ENCODE measurements around the gene VIPR2. TPM values are rescaled to one million over a fixed set of nuclear protein-coding genes. Genes with fewer than 3 reads are reported as not detected.
"Not testable (repeated sequence)": the region's sequence is repeated elsewhere in the genome, so short reads cannot be mapped to it uniquely, and the experiment has no call there.

VIPR2 gene
- polyA plus RNA-seq, 3 donors = 2.5 to 2.6 (median 2.5) TPM

DNA sequence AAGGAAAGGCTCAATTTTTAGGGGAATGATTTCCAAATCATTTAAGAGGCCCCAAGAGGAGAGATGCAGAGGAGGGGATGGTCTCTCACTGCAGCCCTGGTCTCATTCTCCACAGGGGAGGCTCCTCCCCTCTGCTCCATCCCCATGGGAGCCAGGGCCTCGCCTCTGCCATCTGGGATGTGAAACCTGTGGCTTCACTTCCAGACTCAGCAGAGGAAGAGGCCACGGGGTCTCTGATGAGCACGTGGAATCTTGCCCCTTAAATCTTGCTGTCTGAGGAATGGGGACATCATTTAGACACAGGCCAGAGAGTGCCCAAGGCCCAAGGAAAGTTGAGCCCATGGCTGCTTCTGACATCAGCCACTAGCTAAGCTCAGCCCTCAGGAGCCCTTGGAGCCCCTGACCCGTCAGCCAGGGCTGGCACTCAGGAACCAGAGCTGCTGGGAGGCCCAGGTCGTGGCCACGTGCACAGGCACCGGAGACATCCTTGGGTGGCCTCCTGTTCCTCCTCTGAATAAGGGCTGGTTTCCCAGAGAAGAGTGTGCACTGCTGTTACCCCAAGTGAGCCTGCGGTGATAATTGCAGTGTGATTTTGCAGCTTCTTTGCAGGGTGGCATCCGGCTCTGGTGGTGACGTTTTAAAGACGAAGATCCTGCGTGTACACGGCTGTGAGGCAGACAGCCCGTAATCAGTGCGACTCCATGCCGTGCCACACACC, 50.5 kb downstream of the VIPR2 start:
- no peak for DNase-seq (ENCODE audit: low read depth in 3 of 3, low spot score in 2 of 3)

DNA sequence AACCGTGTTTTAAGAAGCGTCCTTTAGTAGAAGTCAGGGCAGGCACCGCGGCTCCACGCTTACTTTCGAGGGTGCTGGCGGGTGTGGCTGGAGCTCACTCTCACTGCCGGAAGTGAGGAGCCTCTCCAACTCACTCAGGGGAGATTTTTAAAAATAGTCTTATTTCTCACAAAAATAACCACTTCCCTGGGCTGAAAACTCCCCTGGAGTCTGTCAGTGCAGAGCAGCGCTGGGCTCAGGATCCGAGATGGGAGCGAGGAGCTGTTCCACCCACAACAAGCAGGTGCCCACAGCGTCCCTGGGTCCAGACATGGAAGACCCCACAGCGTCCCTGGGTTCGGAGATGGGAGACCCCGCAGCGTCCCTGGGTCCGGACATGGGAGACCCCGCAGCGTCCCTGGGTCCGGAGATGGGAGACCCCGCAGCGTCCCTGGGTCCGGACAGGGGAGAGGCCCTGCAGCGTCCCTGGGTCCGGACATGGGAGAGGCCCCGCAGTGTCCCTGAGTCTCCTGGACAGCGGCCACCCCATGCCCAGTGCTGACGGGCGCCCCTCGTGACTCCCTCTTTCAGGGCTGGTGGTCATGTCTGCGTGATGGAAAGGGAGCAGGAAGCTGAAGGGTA, 51.2 kb downstream of the VIPR2 start:
- no peak for DNase-seq (ENCODE audit: low read depth in 3 of 3, low spot score in 2 of 3)

DNA sequence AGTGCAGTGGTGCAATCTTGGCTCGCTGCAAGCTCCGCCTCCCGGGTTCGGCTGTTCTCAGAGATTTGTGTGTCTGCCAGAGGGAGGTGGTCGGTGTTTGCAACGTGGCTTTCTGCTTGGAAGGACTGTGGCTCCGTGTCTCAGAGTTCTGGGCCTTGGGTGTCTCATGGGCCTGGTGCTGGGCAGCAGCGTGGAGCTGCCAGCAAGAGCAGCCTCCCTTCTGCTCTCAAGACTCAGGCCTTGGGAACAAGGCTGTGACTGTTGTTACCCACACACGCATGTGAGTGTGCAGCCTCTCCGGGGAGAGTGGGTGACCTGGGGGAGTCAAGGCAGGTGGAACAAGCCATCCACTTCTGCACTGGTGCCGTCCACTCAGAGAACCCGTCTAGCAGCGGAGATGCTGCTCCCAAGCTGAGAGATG, 52.0 kb downstream of the VIPR2 start:
- no peak for DNase-seq (ENCODE audit: low read depth in 3 of 3, low spot score in 2 of 3)

DNA sequence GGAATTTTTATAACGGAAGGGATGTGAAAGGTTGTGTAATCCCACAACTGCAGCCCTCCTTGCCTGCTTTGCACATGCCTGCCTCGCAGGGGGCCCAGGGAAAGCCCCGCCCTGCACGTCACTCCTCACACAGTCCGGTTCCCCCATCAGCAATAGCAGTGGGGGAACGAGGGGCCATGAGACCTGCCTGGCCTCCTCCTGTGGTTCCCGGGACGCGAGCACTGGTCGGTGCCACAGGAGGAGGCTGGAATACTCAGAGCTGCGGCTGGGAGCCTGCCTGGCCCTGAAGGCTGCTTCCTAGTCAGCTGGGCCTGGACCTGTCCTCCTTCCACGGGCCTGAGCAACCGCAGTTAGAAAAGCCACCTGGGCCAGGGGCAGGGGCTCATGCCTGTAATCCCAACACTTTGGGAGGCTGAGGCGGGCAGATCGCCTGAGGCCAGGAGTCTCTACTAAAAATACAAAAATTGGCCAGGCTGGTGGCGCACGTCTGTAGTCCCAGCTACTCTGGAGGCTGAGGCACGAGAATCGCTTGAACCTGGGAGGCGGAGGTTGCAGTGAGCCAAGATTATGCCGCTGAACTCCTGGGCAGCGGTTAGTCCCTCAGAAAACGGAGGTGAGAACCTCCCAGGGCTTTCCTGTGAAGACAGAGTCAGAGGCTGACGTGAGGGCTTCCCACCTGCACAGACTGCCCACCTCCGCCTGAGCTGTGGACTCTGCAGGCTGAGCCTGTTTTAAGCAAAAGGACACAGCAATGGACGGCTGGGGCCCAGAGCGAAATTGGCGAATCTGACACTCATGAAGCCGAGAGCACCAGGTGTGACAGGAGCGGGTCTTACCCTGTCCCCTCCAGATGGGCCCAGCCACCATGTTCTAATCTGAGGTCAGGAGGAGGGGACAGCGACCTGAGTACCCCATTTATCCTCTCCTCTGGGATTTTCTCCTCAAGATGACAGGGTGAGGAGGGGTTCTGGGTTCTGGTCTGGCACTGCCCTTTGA, 52.9 kb downstream of the VIPR2 start:
- DNase-seq (ENCODE audit: low read depth in 3 of 3, low spot score in 2 of 3) = no peak

DNA sequence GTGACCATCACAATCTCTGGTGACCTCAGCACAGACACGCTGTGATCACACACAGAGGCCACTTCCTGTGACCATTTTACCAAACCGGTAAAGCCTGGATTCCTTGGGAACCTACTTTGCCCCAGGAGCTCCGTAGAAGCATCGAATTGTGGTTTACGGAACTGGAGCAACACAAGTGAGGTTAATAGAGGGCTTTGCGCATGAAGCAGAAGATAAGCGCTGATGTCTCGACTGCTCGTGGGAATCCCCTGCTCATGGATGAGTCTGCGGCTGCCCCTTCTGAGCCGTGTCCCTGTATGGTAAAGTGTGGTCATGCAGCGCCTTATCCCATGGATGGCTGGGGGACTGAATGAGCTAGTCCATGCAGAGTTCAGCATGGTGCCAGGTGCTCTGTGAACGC, 53.6 kb downstream of the VIPR2 start:
- DNase-seq (ENCODE audit: low read depth in 3 of 3, low spot score in 2 of 3) = no peak

DNA sequence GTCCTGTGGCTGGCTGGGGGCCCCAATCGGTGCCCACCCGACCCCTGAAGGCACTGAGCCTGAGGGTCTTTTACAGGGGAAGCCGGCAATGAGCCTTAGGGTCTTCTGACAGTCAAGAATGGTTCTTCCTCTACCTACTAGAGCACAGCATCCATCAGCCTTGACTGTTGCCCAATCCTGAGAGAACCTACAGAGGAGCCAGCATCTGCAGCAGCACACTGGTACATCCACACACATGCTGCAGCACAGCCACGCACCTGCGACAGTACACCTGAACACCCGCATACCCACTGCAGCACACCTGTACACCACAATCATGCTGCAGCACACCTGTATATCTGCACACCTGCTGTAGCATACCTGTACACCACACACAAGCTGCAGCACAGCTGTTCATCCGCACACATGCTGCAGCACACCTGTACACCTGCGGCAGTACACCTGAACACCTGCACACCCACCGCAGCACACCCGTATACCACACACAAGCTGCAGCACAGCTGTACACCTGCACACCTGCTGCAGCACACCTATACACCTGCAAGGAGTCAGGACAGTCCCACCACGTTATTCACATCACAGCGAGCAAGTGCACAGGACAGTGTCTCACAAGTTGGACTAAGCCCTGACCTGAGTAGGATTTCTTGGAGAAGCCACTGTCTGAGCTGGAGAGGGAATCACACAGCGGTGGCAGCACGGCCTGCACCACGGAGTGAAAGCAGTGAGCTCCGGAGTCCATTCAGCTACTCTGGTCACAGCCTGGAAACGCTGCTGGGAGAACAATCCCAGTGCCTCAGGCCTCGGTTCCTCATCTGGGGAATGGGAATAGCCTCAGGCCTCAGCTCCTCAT, 56.4 kb downstream of the VIPR2 start:
- DNase-seq (ENCODE audit: low read depth in 3 of 3, low spot score in 2 of 3) = no peak

DNA sequence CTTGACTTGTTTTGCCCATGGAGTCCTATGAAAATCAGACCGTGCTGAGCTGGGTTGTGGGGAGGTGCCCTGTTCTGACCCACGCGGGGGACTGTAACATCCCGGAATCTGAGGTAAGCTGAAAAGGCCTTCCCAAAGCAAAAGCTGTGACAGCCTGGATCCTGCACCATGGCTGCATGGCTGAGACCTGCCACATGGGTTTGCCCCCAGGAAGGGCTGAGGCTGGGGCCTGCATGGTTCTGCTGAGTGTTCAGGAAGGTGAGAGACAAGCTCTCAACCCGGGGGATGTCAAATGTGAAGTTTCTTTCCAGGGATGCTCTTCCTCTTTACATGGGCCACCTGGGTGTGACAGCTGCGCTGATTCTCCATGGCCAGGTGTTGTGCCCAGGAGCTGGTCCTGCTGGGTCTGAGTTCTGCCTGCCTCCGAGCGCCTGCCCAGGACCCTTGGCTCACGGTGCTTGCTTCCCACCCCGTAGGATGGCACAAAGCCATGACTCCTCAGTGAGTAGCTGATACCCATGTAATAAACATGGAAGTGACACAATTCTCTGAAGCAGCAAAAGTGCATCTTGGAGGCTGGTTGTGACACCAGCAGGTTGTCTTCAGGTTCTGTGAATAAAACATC, 58.3 kb downstream of the VIPR2 start:
- no peak for DNase-seq (ENCODE audit: low read depth in 3 of 3, low spot score in 2 of 3)

DNA sequence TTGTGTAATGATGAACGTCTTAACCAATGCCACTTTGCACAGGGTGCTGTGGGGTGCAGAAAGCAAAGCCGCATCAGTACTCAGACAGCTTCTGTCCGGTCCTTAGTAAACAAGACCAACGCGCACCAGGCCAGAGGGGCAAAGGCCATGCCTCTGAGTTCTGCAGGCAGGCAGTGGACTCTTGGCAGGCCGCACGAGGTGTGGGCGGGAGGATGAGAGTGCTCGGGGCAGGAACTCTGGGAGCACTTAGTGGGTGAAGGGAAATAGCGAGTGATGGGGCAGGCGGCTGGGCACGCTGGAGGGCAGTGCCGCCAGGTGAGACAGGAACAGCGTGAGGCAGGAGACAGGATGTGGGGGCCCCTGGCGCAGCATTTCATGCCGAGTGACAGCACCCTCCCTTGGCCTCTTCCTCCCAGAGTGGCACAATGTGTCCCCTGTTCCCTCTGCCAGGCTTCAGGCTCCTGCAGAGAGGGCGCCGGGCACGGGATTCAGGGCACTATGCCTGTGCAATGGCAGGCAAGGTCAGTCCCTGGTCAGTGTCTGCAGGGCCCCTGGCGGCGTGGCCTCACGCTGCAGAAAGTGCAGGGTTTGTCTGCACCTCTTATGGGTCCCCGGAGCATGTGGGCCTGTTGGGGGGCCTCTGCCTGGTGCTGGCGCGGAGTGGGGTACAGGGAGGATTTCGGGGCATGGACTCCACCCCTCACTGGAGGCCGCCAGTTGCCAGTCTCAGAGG, 60.4 kb downstream of the VIPR2 start:
- no peak for DNase-seq (ENCODE audit: low read depth in 3 of 3, low spot score in 2 of 3)

DNA sequence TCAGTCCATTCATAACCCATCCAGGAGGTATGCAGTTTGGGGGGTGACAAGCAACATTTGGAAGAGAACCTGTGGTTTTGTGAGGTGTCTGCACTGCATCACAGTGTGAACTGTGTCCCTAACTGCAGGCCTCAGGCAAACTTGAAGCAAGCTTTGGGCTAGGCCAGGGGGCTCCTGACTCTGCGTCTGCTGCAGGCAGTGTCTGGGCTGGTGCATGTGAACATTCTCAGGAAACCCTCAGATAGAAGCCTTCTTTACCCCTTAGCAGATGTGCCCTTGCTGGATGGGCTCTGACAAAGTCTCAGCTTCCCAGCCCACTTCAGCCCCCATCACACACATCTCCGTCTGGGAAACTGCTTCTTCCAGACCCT, 61.0 kb downstream of the VIPR2 start:
- no peak for DNase-seq (ENCODE audit: low read depth in 3 of 3, low spot score in 2 of 3)

DNA sequence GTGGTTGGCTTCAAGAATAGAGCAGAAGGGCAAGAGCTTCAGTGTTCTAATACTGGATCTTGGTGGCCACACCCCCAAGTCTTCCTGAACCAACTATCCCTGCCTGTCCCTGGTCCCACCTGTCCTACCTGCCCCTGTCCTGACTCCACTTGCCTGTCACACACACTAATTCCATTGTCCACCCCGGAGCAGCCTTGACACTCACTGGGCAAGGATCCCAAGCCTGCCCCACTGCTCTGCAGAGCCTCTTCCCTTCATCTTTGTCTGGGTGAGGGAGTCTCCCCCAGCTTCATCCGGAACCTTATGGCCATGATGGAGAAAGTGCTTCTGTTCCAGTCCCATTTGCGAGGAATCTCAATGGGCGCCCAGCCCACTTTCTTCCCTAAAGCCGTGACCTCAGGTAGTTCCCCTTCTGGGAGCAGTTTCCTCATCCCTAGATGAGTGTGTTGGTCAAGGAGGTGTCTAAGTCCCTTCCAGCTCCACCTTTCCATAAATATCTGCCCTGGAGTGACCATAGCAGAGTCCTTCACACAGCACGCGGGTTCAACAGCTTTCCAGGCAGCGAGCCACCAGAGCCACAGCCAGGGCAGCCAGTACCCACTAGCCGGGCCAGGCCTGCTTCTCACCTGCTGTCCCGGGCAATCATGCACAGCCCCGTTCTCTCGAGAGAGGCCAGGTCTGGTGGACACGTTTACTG, 61.5 kb downstream of the VIPR2 start:
- no peak for DNase-seq (ENCODE audit: low read depth in 3 of 3, low spot score in 2 of 3)

DNA sequence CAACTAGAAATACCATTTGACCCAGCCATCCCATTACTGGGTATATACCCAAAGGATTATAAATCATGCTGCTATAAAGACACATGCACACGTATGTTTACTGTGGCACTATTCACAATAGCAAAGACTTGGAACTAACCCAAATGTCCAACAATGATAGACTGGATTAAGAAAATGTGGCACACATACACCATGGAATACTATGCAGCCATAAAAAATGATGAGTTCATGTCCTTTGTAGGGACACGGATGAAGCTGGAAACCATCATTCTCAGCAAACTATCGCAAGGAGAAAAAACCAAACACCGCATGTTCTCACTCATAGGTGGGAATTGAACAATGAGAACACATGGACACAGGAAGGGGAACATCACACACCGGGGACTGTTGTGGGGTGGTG, 62.6 kb downstream of the VIPR2 start:
- DNase-seq (ENCODE audit: low read depth in 3 of 3, low spot score in 2 of 3) = not testable (repeated sequence)

DNA sequence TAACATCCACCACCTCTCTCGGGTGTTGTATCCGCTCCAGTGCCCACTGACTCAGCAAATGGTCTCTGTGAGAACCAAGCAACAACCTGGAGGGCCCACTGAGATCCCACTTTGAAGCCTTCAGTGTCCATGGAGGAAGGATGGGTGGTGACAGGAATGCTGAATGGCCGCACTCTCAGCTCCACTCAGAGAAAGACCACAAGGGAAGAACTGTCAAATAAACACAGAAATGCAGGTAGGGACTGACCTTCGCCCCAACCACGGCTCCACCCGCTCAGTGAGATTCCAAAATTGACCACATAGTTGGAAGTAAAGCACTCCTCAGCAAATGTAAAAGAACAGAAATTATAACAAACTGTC, 65.8 kb downstream of the VIPR2 start:
- no peak for DNase-seq (ENCODE audit: low read depth in 3 of 3, low spot score in 2 of 3)

DNA sequence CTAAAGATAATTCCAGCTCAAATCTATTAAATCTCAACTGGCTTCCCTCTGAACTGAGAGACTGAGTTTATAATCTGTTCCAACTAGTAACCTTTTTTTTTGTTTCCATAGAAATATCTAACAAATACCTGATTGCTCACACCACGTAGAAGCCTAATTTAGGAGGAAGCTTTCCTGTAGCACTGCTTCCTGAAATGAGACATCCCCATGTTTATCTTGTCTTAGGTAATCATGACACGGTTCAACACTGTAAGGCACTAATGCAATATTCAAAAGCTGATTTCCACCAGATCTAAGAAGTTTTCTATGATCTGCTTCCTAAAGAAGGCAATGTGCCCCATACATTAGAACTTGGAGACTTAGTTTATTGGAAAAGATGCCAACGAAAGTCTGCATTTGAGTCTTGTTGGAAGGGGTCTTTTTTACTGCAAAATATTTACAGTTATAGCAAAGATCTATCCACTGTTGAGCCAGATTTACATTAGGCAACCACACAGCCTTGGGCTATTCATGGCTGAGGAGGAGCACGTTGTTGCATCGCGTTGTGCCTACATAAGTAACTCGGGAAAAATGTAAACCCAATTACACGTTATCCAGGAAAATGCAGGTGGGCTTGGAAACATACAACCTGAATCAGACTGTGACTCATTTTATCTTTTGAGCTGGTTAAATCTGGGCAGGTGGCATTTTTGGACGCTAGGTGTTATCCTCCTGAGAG, 66.3 kb downstream of the VIPR2 start:
- no peak for DNase-seq (ENCODE audit: low read depth in 3 of 3, low spot score in 2 of 3)

DNA sequence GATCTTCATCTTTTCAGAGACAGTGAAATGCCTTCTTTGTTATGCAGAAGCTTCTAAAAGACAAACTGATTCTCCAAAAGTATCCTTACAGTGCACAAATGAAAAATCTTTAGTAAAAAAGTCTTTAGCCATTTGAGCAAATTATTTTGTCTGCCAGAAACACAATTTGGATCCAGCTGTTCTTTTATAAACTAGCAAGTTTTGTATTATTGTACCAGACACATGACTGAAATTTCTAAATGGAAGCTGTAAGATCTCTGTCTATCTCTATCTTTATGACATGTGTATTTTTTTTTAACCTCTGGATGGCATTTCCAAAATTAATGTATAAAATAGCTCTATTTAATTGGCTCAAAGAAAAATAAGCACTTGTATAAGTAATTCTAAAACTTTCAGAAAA, 68.3 kb downstream of the VIPR2 start:
- no peak for DNase-seq (ENCODE audit: low read depth in 3 of 3, low spot score in 2 of 3)

DNA sequence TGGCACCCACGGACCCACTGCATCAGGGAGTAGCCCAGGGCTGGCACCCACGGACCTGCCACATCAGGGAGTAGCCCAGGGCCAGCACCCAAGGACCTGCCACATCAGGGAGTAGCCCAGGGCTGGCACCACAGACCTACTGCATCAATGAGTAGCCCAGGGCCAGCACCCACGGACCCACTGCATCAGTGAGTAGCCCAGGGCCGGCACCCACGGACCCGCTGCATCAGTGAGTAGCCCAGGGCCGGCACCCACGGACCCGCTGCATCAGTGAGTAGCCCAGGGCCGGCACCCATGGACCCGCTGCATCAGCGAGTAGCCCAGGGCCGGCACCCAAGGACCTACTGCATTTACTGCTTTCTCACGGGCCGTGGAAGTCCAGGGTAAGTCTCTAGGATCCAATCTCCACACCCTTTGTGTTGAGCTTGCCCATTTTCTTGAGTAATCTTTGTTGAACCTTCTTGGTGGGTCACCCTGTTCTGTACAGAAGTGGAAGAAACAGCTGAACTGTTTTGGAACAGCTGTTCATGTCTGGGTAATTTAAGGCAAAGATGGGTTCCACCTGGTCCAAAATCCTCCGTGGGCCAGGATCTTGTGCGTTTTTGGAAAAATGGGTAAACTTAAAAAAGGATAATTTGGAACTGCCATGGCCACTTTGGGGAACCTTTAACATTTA, 69.0 kb downstream of the VIPR2 start:
- no peak for DNase-seq (ENCODE audit: low read depth in 3 of 3, low spot score in 2 of 3)

DNA sequence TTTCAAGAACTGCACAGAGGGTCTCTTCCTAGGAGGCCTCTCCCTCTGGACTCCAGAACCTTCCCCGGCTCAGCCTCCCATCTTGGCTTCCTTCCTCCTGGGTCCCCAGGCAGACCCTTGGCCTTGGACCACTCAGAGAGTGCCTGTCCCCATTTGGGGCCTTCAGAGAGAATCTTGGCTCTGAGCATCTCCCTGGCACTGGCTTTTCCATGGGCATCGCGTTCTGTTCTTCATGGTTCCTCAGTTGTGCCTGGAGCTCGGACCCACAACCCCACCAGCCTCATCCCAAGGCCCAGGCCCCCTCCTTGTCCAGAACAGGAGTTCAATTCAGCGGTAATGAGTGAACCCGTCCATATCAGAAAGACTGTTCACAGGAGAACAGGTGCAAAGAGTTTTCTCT, 73.4 kb downstream of the VIPR2 start:
- no peak for DNase-seq (ENCODE audit: low read depth in 3 of 3, low spot score in 2 of 3)

DNA sequence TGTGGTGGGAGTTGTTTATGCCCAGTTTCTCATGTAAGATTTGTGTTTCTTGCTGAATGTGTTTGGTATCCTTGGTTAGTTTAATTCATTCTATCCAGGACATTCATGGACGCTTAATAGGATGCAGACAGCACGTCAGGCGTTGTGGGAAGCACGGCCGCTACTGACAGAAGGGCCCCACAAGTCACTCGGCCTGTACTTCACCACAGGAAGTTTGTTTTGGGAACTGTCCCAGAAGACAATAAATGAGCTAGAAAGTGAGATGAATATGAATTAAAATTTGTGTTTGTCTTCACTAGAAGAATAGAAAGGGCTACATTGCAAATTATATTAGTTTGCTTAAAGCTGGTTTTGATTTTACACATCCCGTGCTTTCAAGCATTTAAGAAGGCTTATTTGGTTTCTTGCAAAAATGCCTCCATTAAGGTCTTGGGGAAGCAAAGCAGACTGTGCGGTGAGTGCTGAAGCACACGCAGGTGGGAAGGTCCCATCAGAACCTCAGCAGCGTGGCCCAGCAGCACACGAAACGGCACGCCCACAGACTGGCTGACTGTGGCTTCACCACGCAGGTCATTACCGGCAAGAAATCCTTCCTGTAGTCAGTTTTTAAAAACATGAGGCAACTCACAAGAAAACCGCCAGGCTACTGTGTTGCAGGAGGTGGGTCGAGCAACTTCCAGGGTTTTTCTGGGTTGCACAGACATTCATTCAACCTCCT, 74.1 kb downstream of the VIPR2 start:
- peak in 1 of 3 donors; percentile 41 for DNase-seq (ENCODE audit: low read depth in 3 of 3, low spot score in 2 of 3)

Measured in right renal cortex interstitium (tissue), 3 donors.